Fibroblast of pulmonary artery (primary cell): Measurements from ENCODE around the gene ATP2B2.

Experiments
- DNase-seq: peaks from one replicate; pipeline ENCODE4 v3.0.0-alpha.2; 2010; ENCODE audit warnings: low read depth
- H3K4me3 ChIP-seq: replicated peaks from 2 replicates; pipeline ENCODE4 v1.5.1; 2011; ENCODE audit warnings: low read depth, mild to moderate bottlenecking, control low read depth, low read length, moderate library complexity
- CTCF ChIP-seq: IDR thresholded peaks from 2 replicates; pipeline ENCODE4 v1.5.1; 2011; ENCODE audit warnings: mild to moderate bottlenecking, control low read depth, low read length, inconsistent platforms; ENCODE audit errors: missing control alignments

The ATP2B2 gene

DNA sequence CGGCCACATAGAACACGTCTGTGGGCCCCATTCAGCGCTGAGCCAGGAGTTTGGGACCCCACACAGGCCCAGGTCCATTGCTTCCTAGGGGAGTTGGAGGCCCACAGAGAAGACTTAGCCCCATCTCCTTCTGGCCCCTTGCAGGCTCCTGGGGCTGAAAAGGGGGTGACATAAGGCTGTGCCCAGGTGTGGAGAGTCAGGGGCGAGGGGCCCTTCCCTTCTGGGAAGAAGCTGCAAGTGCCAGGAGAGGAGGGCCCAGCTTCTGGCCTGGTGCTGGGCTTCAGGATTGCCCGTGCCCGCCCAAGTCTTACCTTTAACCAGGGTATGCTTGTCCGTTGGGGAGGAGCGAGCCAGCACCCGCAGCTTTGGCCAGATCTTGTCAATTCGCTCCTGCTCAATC lies 155.6 kb downstream of the ATP2B2 start:
- no peak for TF ChIP-seq CTCF

GRCh38 chr3:10348404-10348721 lies 157.0 kb downstream of the ATP2B2 start:
- no peak for DNase-seq
- no peak for TF ChIP-seq CTCF
- no peak overlapping the region for H3K4me3 ChIP-seq

More for the DNA sequence above, 155.6 kb downstream of the ATP2B2 start:
- DNase-seq, result no peak
- H3K4me3 ChIP-seq, result no peak overlapping the region

- no peak for DNase-seq
- no peak for TF ChIP-seq CTCF
- no peak overlapping the region for H3K4me3 ChIP-seq
These were observed 157.6 kb downstream of the ATP2B2 start for GRCh38 chr3:10347648-10348403.

DNA sequence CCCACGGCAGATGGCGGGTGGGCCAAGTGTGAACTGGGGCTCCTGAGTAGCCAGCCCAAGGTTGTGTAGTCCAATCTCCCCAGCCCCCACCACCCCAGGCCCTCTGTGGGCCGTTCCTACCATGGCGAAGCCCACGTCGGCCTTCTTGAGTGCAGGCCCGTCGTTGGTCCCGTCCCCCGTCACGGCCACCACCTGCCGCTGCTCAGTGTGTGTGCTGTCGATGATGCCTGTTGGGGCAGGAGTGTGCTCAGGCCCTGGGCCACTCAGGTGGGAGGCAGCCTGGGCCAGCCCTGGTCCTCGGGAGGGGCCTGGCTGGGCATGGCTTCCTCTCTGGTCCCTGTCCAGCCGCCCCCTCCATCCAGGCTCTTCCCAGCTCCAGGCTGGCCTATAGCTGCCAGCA lies 159.5 kb downstream of the ATP2B2 start:
- TF ChIP-seq CTCF, result no peak
- DNase-seq, result no peak
- H3K4me3 ChIP-seq, result no peak overlapping the region

DNA sequence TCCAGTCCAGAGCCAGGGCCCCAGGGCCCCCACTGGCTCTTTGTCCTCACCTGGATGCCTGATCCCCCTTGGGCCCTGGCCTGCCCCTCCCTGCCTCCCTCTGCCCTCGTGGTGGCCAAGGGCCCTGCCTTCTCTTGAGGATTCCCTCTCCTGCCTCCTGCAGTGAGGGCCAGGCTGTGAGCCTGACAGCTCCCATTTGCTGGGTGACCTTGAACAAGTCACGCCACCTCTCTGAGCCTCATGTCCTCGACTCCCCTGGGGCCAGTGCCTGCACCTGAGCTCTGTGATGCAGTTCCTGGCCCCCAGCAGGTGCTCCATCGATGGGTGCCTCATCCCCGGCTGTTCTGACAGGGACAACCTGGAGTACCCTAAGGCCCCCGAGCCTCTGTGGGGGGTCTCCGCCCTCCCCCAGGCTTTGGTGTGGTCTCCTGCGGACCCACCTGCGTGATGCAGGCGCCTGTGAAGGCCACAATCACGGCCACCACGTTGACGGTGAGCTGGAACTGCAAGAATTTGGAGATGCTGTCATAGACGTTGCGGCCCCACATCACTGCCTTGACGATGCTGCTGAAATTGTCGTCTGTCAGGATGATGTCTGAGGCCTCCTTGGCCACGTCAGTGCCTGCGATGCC lies 160.3 kb downstream of the ATP2B2 start:
- no peak overlapping the region for H3K4me3 ChIP-seq
- DNase-seq, result no peak
- no peak for TF ChIP-seq CTCF

GRCh38 chr3:10344147-10344943 lies 161.0 kb downstream of the ATP2B2 start:
- DNase-seq, result peak; percentile 60
- peak; percentile 93 for TF ChIP-seq CTCF
- no peak overlapping the region for H3K4me3 ChIP-seq
